ENCODE measurements around the gene ERBB2. TPM values are rescaled to one million over a fixed set of nuclear protein-coding genes. Genes with fewer than 3 reads are reported as not detected.

The ERBB2 gene
- total and polyA plus RNA-seq, 2 of the 8 experiments (the other 6 are each of a cell fraction or from before 2014, with no cell fraction given), result 183 to 394 TPM

DNA sequence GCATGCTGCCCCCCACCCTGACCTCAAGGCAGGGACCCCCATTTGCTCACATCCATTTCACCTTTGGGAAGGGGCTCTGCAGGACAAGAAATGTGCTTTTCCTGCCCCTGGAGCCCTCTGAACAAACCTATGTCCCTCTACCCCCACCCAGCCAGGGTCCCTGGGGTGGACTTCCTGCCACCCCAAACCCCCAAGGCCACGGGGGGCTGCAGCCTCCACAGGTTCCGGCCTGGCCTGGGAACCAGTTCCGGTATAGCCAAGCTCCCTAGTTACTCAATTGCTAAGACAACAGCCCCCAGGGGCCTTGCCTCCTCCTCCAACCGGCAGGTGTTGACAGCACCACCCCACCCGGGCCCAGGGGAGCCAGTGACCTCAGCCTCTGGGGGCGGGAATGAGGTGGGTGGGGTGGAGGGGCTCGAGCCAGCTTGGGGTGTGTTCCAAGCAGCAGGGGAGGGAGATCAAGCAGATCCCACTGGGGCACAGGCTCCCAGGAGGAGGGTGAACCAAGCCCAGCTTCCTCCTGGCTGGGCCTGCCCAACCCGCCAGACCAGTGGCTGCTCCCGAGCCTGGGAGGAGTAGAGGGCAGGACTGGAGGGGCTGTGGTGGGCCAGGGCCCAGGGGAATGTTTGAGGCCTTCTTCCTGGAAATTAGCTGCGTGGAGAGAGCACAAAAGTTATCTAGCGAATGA, 25.0 kb upstream of the ERBB2 start (continued):
- TF ChIP-seq TAF7 (optimal IDR thresholded peaks at IDR 0.05; ENCODE audit: borderline replicate concordance, low read depth, low read length), result no peak
- no peak for TF ChIP-seq TCF12 (IDR thresholded peaks at IDR 0.05; ENCODE audit: low read depth, low read length)
- TF ChIP-seq MAX (IDR thresholded peaks at IDR 0.05), result no peak
- no peak for TF ChIP-seq HDAC6 (IDR thresholded peaks at IDR 0.05; ENCODE audit: low read depth, low read length)
- TF ChIP-seq ZNF274 (IDR thresholded peaks at IDR 0.05; ENCODE audit: borderline replicate concordance, extremely low read depth, low read length), result no peak
- no peak for TF ChIP-seq KDM1A (IDR thresholded peaks at IDR 0.05; ENCODE audit: borderline replicate concordance, low read length)
